ES-I3 (cell line): ENCODE data around the gene TMEM18.
"Not testable (repeated sequence)": the region's sequence is repeated elsewhere in the genome, so short reads cannot be mapped to it uniquely, and the experiment has no call there.

ENCODE experiments used
- H3K36me3 ChIP-seq: 2 replicates; pipeline ENCODE4 v1.6.1; 2013; ENCODE audit warnings: mild to moderate bottlenecking, low read length, control low read depth, moderate library complexity; ENCODE audit not compliant: insufficient read depth
- H3K4me1 ChIP-seq: 2 replicates; pipeline ENCODE4 v1.6.1; 2013; ENCODE audit warnings: mild to moderate bottlenecking, control low read depth, low read length; ENCODE audit not compliant: insufficient read depth
- H3K9ac ChIP-seq: 2 replicates; pipeline ENCODE4 v1.6.1; 2013; ENCODE audit warnings: low read depth, mild to moderate bottlenecking, low read length, moderate library complexity
- H3K9me3 ChIP-seq: 2 replicates; pipeline ENCODE4 v1.6.1; 2013; ENCODE audit warnings: mild to moderate bottlenecking, low read length, moderate library complexity; ENCODE audit not compliant: control insufficient read depth, insufficient read depth

TMEM18 gene

DNA sequence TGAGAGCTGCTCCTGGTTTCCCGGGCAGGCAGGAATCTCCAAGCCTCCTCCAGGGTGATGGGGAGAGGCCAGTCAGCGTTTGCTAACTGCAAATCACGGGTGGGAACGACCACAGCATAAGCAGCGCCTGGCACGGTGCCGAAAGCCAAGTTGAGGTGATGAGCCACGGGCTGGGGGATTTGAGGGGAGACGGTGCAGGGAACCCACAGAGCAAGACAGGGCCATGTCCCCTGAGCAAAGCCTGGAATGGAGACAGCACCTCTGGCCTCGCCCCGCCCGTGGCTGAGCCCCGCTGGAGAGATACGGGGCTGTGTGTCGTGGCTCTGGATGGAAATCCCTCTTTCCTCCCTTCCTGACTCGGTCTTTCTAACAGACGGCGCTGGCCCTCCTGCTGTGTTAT, 31.5 kb upstream of the TMEM18 start:
- no peaks in the 10 kb centered on the region for H3K4me1 ChIP-seq
- no peaks in the 10 kb centered on the region for H3K9me3 ChIP-seq
- H3K9ac ChIP-seq: no peak overlapping the region
- no peaks in the 10 kb centered on the region for H3K36me3 ChIP-seq

DNA sequence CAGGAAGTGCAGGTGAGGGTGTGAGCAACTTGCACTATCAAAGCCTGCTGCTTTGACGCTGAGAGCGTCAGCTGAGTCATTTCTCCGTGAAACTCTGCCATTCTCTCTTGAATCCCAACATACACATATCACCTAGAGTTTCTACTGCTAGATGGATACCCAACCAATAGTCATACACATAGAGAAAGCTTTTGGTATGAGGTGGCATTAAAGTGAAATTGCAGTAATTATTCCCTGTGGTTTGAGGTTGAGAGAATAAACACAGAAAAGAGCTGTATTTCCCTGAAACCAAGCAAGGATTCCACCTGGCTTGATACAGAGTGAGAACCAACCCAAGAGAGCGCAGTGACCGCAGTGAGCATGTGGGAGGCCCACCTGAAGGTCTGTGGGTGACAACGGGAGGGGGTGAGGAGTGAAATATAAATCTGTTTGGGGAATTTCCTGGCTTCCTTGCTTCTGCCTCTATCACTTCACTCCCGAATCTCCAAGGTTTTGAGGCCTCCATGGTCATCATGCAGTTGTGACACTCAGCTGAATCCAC, 28.8 kb upstream of the TMEM18 start:
- H3K9me3 ChIP-seq: peaks cover 2% of the 10 kb centered on the region; the same call in 1 of the 2 replicates
- H3K9ac ChIP-seq: no peak overlapping the region
- no peaks in the 10 kb centered on the region for H3K4me1 ChIP-seq
- no peaks in the 10 kb centered on the region for H3K36me3 ChIP-seq

DNA sequence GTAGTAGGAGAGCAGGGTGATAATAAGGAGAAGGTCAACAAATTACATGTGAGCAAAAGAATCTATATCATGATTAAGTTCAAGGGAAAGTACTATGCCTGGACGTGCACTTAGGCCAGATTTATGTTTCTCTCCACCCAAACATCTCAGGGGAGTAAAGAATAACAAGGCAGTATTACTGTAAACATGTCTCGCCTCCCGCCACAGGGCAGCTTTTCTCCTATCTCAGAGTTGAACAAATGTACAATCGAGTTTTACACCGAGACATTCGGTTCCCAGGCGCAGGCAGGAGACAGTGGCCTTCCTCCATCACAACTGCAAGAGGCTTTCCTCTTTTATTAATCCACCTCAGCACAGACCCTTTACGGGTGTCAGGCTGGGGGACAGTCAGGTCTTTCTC, 25.6 kb upstream of the TMEM18 start:
- H3K9ac ChIP-seq, H3K9me3 ChIP-seq, H3K36me3 ChIP-seq, H3K4me1 ChIP-seq: not testable (repeated sequence)

DNA sequence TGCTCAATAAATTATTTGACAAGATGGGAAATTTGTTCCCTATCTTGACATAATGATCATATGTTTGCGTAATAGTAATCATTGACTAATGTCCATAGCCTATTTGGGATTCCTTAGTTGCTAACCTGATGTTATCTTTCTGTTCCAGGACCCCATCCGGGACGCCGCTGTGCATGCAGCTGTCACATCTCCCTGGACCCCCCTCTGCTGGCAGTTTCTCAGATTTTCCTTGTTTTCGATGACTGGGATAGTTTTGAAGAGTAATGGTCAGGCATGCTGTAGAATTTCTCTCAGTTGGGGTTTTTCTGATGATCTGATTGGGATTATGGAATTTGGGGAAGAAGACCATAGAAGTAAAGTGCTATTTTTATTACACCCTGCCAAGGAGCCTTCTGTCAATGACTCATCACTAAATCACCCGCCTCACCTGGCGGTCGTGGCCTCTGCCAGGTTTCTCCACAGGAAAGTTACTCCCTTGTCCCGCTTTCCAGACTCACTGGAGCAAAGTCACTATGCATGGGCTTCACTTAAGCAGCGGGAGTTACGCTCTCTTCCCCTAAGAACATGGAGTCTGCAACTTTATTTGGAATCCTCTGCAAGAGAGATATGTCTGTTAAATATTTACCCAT, 19.9 kb upstream of the TMEM18 start:
- no peaks in the 10 kb centered on the region for H3K36me3 ChIP-seq
- H3K4me1 ChIP-seq: no peaks in the 10 kb centered on the region
- peaks cover 2% of the 10 kb centered on the region; the same call in 1 of the 2 replicates for H3K9me3 ChIP-seq
- no peak overlapping the region for H3K9ac ChIP-seq

DNA sequence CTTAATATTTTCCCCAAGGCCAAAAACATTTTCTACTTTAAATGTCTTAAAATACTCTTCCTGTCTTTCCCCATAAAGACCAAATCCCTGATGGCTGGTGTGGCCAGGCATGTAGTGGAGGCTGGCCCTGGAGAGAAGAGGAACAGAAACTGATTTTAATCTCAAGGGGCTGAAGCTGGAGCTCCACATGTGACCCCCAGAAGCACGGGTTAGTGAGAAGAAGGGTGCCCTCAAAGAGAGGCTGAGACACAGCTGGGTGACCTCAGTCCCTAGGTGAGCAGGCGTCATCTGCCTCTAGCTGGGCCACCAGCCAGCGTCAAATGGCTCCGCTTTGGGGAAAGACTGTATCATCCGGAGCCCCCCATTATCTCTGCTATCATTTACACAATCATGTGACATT, 19.3 kb upstream of the TMEM18 start:
- no peak overlapping the region for H3K9ac ChIP-seq
- H3K36me3 ChIP-seq: no peaks in the 10 kb centered on the region
- no peaks in the 10 kb centered on the region for H3K4me1 ChIP-seq
- peaks cover 2% of the 10 kb centered on the region; the same call in 1 of the 2 replicates for H3K9me3 ChIP-seq

DNA sequence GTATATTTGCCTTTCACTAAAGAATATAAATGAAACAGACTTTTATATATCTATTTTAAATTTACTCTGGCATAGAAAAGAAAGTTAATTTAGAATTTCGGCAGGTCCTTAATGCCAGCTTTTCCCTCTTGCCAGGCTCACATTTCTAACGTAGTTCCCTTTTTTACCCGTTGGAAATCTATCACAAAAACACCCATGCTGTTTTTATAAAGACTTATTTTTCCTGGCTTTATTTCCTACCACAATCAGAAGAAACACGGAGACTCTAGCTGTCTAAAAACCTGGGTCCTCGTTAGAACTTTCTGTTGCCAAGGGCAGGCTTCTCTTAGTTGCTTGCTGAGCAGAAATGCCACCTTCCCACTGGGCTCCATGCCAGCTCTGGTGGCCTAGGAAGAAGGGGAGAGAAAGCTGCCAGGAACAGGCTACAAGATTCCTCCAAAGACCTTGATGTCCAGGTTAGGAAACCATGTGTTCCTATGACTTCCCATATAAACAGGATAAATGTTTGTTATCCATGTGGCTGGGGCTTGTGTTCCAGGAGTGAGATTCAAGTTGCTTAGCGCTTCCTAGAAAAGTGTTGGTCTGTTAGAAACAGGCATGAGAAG, 17.8 kb upstream of the TMEM18 start:
- no peaks in the 10 kb centered on the region for H3K36me3 ChIP-seq
- no peaks in the 10 kb centered on the region for H3K4me1 ChIP-seq
- H3K9ac ChIP-seq: no peak overlapping the region
- no peaks in the 10 kb centered on the region for H3K9me3 ChIP-seq

DNA sequence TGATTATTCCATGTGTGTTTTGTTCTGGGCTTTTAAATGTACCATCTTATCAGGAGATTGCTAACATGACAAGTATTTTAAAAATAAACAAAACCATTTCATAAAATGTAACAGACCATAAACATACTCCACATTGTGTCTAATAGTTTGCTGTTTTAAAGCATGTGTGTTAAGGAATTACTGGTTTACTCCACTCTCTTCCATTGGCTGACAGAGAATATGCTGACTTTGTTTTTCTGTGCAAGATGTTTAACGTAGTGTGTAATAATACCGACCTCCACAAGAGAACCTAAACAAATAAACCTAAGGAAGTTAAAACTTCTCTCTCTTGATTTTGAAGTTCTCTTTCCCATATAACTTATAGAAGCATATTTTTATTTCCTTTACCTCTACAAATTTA, 17.0 kb upstream of the TMEM18 start:
- Histone ChIP-seq H3K4me1 (no peaks in the 10 kb centered on the region), H3K36me3 (no peaks in the 10 kb centered on the region), H3K9ac (no peak overlapping the region), H3K9me3 (no peaks in the 10 kb centered on the region)

DNA sequence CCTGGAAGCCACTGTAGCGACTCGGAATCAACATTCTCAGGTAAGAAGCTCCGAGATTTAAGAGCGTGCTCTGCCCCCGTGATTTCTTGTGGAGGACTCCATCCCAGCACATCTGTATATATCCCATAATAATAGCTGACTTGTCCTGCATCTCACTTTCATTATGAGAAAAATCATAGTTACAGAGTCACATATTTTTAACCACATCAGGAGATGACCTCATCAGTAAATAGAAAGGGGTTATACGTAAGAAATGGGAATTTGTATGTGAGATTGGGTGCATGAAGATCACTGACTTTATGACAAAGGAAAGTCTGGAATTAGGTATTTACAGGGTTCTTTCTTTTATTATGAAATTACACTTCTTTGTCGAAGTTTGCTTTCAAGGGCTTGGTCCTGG, 16.4 kb upstream of the TMEM18 start:
- Histone ChIP-seq H3K9ac (no peak overlapping the region), H3K4me1 (no peaks in the 10 kb centered on the region), H3K9me3 (no peaks in the 10 kb centered on the region)

DNA sequence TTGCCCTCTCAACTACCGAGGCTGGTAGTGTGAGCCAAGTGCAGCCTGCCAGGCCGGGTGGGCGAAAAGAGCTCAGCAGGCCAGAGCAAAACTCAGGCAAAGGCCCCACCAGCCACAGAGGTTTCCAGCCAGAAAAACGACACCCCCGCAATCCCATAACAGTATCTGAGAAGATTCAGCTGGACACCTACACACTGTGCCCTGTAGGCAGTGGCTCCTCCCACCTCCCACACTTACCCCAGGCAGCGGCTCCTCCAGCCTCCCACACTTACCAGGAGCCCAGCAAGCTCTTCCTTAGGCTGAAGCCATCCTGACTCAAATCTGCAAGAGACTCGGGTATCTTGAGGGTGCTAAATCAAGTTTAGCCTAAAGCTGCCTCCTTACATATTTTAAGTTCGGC, 15.6 kb upstream of the TMEM18 start:
- Histone ChIP-seq H3K4me1 (no peaks in the 10 kb centered on the region), H3K9me3 (no peaks in the 10 kb centered on the region), H3K9ac (no peak overlapping the region), H3K36me3 (no peaks in the 10 kb centered on the region)

More for the DNA sequence above, 16.4 kb upstream of the TMEM18 start:
- no peaks in the 10 kb centered on the region for H3K36me3 ChIP-seq

DNA sequence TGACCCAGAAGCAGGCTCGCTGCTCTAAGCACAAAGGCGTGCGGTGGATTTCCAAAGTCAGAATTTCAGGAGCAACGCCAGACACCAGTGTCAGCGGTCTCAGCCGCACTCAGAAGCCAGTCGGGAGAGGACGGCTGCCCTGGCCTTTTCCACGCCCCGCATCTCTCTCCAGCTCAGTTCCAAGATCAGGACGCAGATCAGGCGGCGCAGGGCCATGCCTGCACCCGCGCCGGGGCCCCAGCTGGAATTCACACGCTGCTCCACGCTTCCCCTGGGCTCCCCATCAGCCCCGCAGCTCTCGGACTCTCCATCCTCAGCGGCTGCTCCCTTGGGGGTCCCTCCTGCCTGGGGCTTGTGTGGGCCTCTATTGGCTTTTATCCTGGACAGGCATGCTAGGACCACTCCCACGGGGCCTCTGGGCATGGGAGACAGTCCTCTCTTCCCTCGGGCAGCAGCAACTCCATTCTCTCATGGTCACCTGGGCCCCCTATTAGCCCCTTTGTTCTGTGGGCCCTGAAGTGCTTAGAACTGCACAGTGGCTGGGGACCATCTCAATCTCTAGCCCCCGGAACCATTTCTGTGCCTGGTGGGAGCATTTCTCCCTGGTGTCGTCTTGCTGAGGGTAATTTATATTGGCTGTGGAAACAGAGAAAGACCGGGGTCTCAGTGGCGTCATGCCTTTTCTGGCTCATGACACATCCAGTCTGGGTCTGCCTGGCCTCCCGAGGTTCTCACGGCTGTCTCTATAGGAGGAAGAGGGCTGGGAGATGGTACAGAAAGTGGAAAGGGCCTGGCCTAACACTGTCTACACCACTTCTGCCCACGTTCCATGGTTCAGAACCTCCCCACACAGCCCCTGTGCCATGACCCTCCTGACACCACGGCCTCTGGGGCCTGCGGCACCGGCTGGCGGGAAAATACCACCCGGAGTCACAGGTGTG, 14.9 kb upstream of the TMEM18 start:
- Histone ChIP-seq H3K4me1 (no peaks in the 10 kb centered on the region), H3K36me3 (no peaks in the 10 kb centered on the region), H3K9ac (no peak overlapping the region), H3K9me3 (no peaks in the 10 kb centered on the region)

DNA sequence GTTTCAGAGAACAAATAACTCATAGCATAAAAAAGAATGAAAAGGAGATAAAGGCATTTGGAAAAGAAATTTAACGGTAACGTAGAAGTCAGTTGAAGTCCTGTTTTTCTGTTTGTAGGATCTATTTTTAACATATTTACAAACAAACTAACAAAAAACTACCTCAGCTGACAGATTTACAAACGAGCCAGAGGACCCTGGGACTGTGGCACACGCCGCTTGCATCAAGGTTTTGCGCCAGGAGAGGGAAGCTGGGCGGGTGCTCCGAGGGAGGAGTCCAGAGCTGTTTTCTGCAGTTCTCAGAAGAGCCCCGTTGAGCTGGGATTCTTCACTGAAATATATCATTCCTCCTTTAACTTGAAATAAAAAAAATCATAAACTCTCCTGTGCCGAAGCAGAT, 13.6 kb upstream of the TMEM18 start:
- no peak overlapping the region for H3K9ac ChIP-seq
- H3K9me3 ChIP-seq: no peaks in the 10 kb centered on the region
- no peaks in the 10 kb centered on the region for H3K4me1 ChIP-seq
- H3K36me3 ChIP-seq: no peaks in the 10 kb centered on the region

DNA sequence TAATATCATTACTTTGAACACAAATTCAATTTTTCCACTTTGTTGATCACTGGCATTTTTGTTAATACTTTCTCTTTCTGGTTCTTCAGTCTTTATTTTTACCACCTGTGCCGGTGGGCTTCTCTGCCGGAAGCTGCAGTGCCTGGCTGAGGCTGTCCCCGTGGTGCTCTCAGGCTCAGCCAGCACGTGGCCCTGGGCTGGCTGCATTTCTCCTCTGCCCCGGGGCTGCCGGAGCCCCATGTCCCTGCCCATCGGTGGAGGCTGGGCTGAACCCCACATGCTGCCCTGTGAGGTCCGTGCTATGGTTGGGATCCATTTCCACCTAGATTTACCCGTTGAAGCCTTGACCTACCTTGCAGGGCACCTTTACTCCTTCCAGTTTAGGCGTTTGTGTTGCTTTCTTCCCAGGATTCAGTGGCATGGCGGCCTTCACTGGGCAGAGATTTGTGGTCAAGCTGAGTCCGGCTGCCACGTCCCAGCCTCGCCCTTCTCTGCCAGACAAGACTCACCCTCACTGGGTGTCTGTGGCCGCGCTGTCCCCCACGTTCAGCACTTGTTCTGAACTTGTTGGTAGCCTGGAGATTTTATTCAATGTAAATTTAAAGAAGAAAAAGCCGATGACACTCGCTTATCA, 12.8 kb upstream of the TMEM18 start:
- H3K9ac ChIP-seq: no peak overlapping the region
- H3K4me1 ChIP-seq: no peaks in the 10 kb centered on the region
- H3K36me3 ChIP-seq: no peaks in the 10 kb centered on the region
- H3K9me3 ChIP-seq: 0 out of 2 replicates have a peak, but pooled peaks cover 5% of the 10 kb centered on the region

DNA sequence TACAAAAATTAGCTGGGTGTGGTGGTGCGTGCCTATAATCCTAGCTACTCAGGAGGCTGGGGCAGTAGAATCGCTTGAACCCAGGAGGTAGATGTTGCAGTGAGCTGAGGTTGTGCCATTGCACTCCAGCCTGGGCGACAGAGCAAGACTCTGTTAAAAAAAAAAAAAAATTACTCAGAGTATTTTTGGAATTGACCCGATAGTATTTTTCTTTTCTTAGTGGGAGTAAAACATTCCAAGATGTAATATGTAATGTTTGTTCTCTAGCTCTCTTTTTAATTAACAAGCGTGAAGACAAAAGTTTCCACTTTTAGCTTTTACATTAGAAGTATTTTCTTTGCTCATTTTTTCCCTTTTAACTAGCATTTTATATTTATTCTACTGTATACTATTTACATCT, 12.0 kb upstream of the TMEM18 start:
- no peaks in the 10 kb centered on the region for H3K4me1 ChIP-seq
- peaks cover 5% of the 10 kb centered on the region; the same call in 1 of the 2 replicates for H3K9me3 ChIP-seq
- H3K36me3 ChIP-seq: no peaks in the 10 kb centered on the region
- no peak overlapping the region for H3K9ac ChIP-seq

DNA sequence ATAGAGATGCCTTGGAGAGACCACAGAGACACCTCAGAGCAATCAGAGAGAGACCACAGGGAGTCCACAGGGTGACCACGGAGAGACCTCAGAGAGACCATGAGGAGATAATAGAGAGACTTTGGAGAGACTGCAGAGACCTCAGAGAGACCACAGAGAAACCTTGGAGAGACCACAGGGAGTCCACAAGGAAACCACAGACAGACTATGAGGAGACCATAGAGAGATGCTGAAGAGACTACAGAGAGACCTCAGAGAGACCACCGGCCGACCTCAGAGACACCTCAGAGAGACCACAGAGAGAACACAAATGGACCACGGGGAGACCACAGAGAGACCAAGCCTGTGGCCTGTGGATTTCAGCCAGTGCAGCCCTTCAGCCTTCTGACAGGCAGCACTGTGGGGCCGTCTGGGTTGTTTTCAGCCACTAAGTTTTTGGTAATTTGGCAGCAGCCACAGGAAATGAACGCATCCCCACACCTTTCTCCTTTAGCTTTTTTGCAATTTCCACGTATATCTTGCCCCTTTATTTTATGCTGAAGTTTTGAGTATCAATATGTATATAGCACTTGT, 11.4 kb upstream of the TMEM18 start:
- no peak overlapping the region for H3K9ac ChIP-seq
- H3K4me1 ChIP-seq: no peaks in the 10 kb centered on the region
- H3K36me3 ChIP-seq: no peaks in the 10 kb centered on the region
- peaks cover 12% of the 10 kb centered on the region for H3K9me3 ChIP-seq
